H9 (cell line): ENCODE data around the gene POU3F2. TPM values are rescaled to one million over a fixed set of nuclear protein-coding genes. Genes with fewer than 3 reads are reported as not detected.

Experiments used
- DNase-seq: peaks from one replicate; pipeline ENCODE4 v3.0.0-alpha.2; 2017
- H2AFZ ChIP-seq: one replicate; pipeline ENCODE4 v1.6.1; 2013; ENCODE audit warnings: mild to moderate bottlenecking, low read length, control low read depth, moderate library complexity
- H2AK5ac ChIP-seq: 2 replicates; pipeline ENCODE4 v1.6.1; 2013; ENCODE audit warnings: low read length, control low read depth, mixed read lengths; ENCODE audit not compliant: insufficient read length
- H2BK120ac ChIP-seq: one replicate; pipeline ENCODE4 v1.6.1; 2013; ENCODE audit warnings: low read depth, mild to moderate bottlenecking, low read length, control low read depth, inconsistent platforms; ENCODE audit not compliant: poor library complexity, severe bottlenecking
- H2BK12ac ChIP-seq: 2 replicates; pipeline ENCODE4 v1.6.1; 2013; ENCODE audit warnings: low read length, control low read depth, mixed read lengths, low read depth; ENCODE audit not compliant: insufficient read length
- H2BK15ac ChIP-seq: 2 replicates; pipeline ENCODE4 v1.6.1; 2013; ENCODE audit warnings: low read depth, low read length, control low read depth
- H2BK20ac ChIP-seq: one replicate; pipeline ENCODE4 v1.6.1; 2013; ENCODE audit warnings: low read depth, mild to moderate bottlenecking, low read length, control low read depth, inconsistent platforms; ENCODE audit not compliant: poor library complexity, severe bottlenecking
- H2BK5ac ChIP-seq: 2 replicates; pipeline ENCODE4 v1.6.1; 2013; ENCODE audit warnings: low read length, control low read depth, mixed read lengths; ENCODE audit not compliant: insufficient read length
- H3K14ac ChIP-seq: 2 replicates; pipeline ENCODE4 v1.6.1; 2013; ENCODE audit warnings: low read length, control low read depth; ENCODE audit not compliant: insufficient read depth
- H3K18ac ChIP-seq: 2 replicates; pipeline ENCODE4 v1.6.1; 2013; ENCODE audit warnings: low read depth, mild to moderate bottlenecking, mixed read lengths, low read length, control low read depth; ENCODE audit not compliant: insufficient read length
- H3K23ac ChIP-seq: 2 replicates; pipeline ENCODE4 v1.6.1; 2013; ENCODE audit warnings: low read length, control low read depth, mixed read lengths, low read depth; ENCODE audit not compliant: insufficient read length
- H3K23me2 ChIP-seq: 2 replicates; pipeline ENCODE4 v1.6.1; 2013; ENCODE audit warnings: low read depth, mild to moderate bottlenecking, mixed read lengths, low read length, control low read depth; ENCODE audit not compliant: insufficient read length, poor library complexity, severe bottlenecking
- H3K27ac ChIP-seq: 2 replicates; pipeline ENCODE4 v1.5.1; 2013; ENCODE audit warnings: low read length, control low read depth, mixed read lengths, low read depth; ENCODE audit not compliant: insufficient read length
- H3K27me3 ChIP-seq: 2 replicates; pipeline ENCODE4 v1.6.1; 2013; ENCODE audit warnings: low read length, control low read depth, inconsistent platforms; ENCODE audit not compliant: insufficient read depth
- H3K4ac ChIP-seq: 2 replicates; pipeline ENCODE4 v1.6.1; 2013; ENCODE audit warnings: low read depth, mild to moderate bottlenecking, control low read depth, inconsistent platforms, low read length, moderate library complexity
- H3K4me1 ChIP-seq: 2 replicates; pipeline ENCODE4 v1.6.1; 2013; ENCODE audit warnings: low read length, control low read depth, inconsistent platforms; ENCODE audit not compliant: insufficient read depth
- H3K4me2 ChIP-seq: 2 replicates; pipeline ENCODE4 v1.6.1; 2013; ENCODE audit warnings: low read length, control low read depth, mixed read lengths; ENCODE audit not compliant: insufficient read length, insufficient read depth
- H3K56ac ChIP-seq: 2 replicates; pipeline ENCODE4 v1.6.1; 2013; ENCODE audit warnings: low read depth, mild to moderate bottlenecking, mixed read lengths, low read length, control low read depth; ENCODE audit not compliant: insufficient read length
- H3K79me1 ChIP-seq: 2 replicates; pipeline ENCODE4 v1.6.1; 2013; ENCODE audit warnings: low read depth, mild to moderate bottlenecking, moderate library complexity, low read length, control low read depth, inconsistent platforms; ENCODE audit not compliant: insufficient read depth, poor library complexity, severe bottlenecking
- H3K79me2 ChIP-seq: 2 replicates; pipeline ENCODE4 v1.6.1; 2013; ENCODE audit warnings: low read length, control low read depth, inconsistent platforms; ENCODE audit not compliant: insufficient read depth
- H3K9ac ChIP-seq: 2 replicates; pipeline ENCODE4 v1.6.1; 2013; ENCODE audit warnings: low read length, control low read depth, mixed read lengths; ENCODE audit not compliant: insufficient read length; ENCODE audit errors: extremely low read depth
- H3K9me3 ChIP-seq: one replicate; pipeline ENCODE4 v1.6.1; 2013; ENCODE audit warnings: low read depth, low read length, inconsistent platforms; ENCODE audit not compliant: control insufficient read depth
- H3T11ph ChIP-seq: one replicate; pipeline ENCODE4 v1.6.1; 2013; ENCODE audit warnings: mild to moderate bottlenecking, low read length, control low read depth, inconsistent platforms
- H4K20me1 ChIP-seq: one replicate; pipeline ENCODE4 v1.6.1; 2013; ENCODE audit not compliant: control insufficient read depth, insufficient read length, insufficient read depth
- H4K5ac ChIP-seq: 2 replicates; pipeline ENCODE4 v1.6.1; 2013; ENCODE audit warnings: low read depth, mild to moderate bottlenecking, mixed read lengths, low read length, control low read depth; ENCODE audit not compliant: insufficient read length
- H4K8ac ChIP-seq: replicated peaks from 2 replicates; pipeline ENCODE4 v1.6.1; 2013; ENCODE audit warnings: low read length, control low read depth, mixed read lengths, low read depth; ENCODE audit not compliant: insufficient read length
- H4K91ac ChIP-seq: 2 replicates; pipeline ENCODE4 v1.6.1; 2013; ENCODE audit warnings: low read depth, mild to moderate bottlenecking, moderate library complexity, mixed read lengths, low read length, control low read depth; ENCODE audit not compliant: insufficient read length
- H3K27ac Mint-ChIP-seq, 3 experiments: 2 replicates in 2 of 3; 3 replicates in 1 of 3; pipeline ENCODE4 v1.8.0; 2020 to 2021; ENCODE audit warnings: mixed read lengths in 3 of 3, mild to moderate bottlenecking in 1 of 3, moderate library complexity in 1 of 3
- H3K27me3 Mint-ChIP-seq: 2 replicates; pipeline ENCODE4 v1.8.0; 2021; ENCODE audit warnings: low read depth, mild to moderate bottlenecking, moderate library complexity, mixed read lengths
- H3K36me3 Mint-ChIP-seq, 3 experiments: 2 replicates in 2 of 3; 3 replicates in 1 of 3; pipeline ENCODE4 v1.8.0; 2020 to 2021; ENCODE audit warnings: low read depth in 3 of 3, mixed read lengths in 3 of 3; ENCODE audit not compliant: insufficient read depth in 1 of 3
- H3K4me1 Mint-ChIP-seq, 2 experiments: 2 replicates each; pipeline ENCODE4 v1.8.0; 2020; ENCODE audit warnings: mixed read lengths in 2 of 2
- H3K4me3 Mint-ChIP-seq, 2 experiments: 2 replicates in 1 of 2; 3 replicates in 1 of 2; pipeline ENCODE4 v1.8.0; 2020 to 2021; ENCODE audit warnings: mild to moderate bottlenecking in 2 of 2, mixed read lengths in 2 of 2, moderate library complexity in 1 of 2
- H3K9me3 Mint-ChIP-seq, 2 experiments: 2 replicates in 1 of 2; 3 replicates in 1 of 2; pipeline ENCODE4 v1.8.0; 2020; ENCODE audit warnings: mild to moderate bottlenecking in 2 of 2, mixed read lengths in 2 of 2, moderate library complexity in 1 of 2
- CTCF ChIP-seq: fragments of 200-600 bp; sonication (generic); conservative IDR thresholded peaks from 3 replicates; pipeline ENCODE4 v1.8.0; 2021; ENCODE audit warnings: antibody characterized with exemption, mild to moderate bottlenecking
- WGBS: extraction: QIAGEN DNeasy Blood & Tissue Kit; methylation state at CpG from one replicate; pipeline ENCODE4 v1.1.7; 2013; ENCODE audit warnings: missing lambda C conversion rate, low lambda C conversion rate, mixed read lengths; ENCODE audit not compliant: insufficient read length; ENCODE audit errors: extremely low coverage; 5-methylcytosine and 5-hydroxymethylcytosine counted together
- total RNA-seq: library from RNA; stranded (reverse); gene quantifications from 2 replicates; pipeline ENCODE4 v1.2.1, GENCODE V29; 2021

Gene POU3F2
- total RNA-seq, 1 experiment from 2014 or later = 0.09 TPM

- H3K4me2 ChIP-seq = no peak overlapping the region
- H3K4me3 Mint-ChIP-seq = no peak overlapping the region
- H3T11ph ChIP-seq = no peak overlapping the region
Observed at GRCh38 chr6:98838032-98838431, 3.7 kb downstream of the POU3F2 start.

More at GRCh38 chr6:98838032-98838431, 3.7 kb downstream of the POU3F2 start:
- H3K9ac ChIP-seq = no peak overlapping the region
- H2BK5ac ChIP-seq = no peak overlapping the region
- no peak overlapping the region for H2BK15ac ChIP-seq
- no peak overlapping the region for H3K56ac ChIP-seq
- H3K23me2 ChIP-seq = peaks cover 23% of the 10 kb centered on the region
- H3K4me1 Mint-ChIP-seq = peaks cover 29 to 46% of the 10 kb centered on the region in 2 experiments
- no peaks in the 10 kb centered on the region for H4K20me1 ChIP-seq
- peaks cover 68% of the 10 kb centered on the region for H3K27me3 ChIP-seq
- no peak for TF ChIP-seq CTCF
- no peak overlapping the region for H2AFZ ChIP-seq
- H3K27ac ChIP-seq = no peak overlapping the region
- no peak overlapping the region for H3K23ac ChIP-seq
- no peak overlapping the region for H3K27ac Mint-ChIP-seq
- H4K5ac ChIP-seq = no peak overlapping the region
- no peak overlapping the region for H2BK120ac ChIP-seq
- no peak overlapping the region for H4K91ac ChIP-seq
- no peaks in the 10 kb centered on the region; a peak in 1 of 7 replicates for H3K36me3 Mint-ChIP-seq
- peaks cover 97% of the 10 kb centered on the region for H3K27me3 Mint-ChIP-seq
- WGBS = no CpG with 5 or more reads among the region's 4 CpGs
- H3K14ac ChIP-seq = no peak overlapping the region
- H3K4ac ChIP-seq = no peak overlapping the region
- peaks cover 0 to 4% of the 10 kb centered on the region in 2 experiments; a peak in 2 of 5 replicates for H3K9me3 Mint-ChIP-seq
- H2BK20ac ChIP-seq = no peak overlapping the region
- no peak overlapping the region for H2BK12ac ChIP-seq
- H4K8ac ChIP-seq = no peak overlapping the region
- no peak overlapping the region for H3K18ac ChIP-seq
- no peak for DNase-seq
- no peaks in the 10 kb centered on the region for H3K79me1 ChIP-seq
- H3K9me3 ChIP-seq = no peaks in the 10 kb centered on the region
- H2AK5ac ChIP-seq = no peak overlapping the region
- no peaks in the 10 kb centered on the region for H3K79me2 ChIP-seq
- H3K4me1 ChIP-seq = peaks cover 7% of the 10 kb centered on the region; the same call in 1 of the 2 replicates
